ENCODE results near the gene C11orf98. TPM values are rescaled to one million over a fixed set of nuclear protein-coding genes. Genes with fewer than 3 reads are reported as not detected.
"Not testable (repeated sequence)": the region's sequence is repeated elsewhere in the genome, so short reads cannot be mapped to it uniquely, and the experiment has no call there.

The C11orf98 gene
- total RNA-seq, 1 donor from 2014 or later = 48.7 TPM

DNA sequence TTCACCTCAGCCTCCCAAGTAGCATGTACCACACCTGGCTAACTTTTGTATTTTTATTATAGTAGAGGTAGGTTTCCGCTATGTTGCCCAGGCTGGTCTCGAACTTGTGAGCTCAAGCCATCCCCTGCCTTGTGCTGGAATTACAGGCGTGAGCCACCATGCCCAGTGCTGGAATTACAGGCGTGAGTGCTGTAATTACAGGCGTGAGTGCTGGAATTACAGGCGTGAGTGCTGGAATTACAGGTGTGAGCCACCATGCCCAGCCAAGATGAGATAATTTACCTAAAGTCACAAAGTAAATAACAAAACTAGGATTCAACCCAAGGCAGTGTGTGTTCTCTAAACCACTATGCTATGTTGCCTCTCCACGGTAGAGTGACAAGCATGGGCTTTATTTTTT is 17.5 kb upstream of the C11orf98 start:
- ATAC-seq = no peak

DNA sequence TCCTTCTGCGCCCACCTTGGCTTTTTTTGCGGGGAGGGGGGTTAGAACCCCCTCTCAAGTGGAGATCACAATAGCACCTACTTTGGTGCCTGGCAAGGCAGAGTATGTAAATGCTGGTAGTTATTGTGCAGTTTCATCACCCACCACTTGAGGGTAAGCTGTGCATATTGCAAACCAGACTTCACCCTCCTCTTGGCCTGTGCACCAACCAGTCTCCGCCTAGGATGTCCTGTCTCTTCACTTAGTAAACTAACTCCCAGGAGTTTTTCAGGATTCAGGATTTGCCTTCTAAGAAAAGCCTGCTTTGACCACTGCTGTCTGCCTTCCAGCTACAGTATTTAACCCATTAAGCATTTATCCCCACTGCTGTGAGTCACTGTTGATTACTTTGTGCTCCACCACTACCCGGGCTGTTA is 15.8 kb upstream of the C11orf98 start:
- peak; percentile 77 for ATAC-seq

DNA sequence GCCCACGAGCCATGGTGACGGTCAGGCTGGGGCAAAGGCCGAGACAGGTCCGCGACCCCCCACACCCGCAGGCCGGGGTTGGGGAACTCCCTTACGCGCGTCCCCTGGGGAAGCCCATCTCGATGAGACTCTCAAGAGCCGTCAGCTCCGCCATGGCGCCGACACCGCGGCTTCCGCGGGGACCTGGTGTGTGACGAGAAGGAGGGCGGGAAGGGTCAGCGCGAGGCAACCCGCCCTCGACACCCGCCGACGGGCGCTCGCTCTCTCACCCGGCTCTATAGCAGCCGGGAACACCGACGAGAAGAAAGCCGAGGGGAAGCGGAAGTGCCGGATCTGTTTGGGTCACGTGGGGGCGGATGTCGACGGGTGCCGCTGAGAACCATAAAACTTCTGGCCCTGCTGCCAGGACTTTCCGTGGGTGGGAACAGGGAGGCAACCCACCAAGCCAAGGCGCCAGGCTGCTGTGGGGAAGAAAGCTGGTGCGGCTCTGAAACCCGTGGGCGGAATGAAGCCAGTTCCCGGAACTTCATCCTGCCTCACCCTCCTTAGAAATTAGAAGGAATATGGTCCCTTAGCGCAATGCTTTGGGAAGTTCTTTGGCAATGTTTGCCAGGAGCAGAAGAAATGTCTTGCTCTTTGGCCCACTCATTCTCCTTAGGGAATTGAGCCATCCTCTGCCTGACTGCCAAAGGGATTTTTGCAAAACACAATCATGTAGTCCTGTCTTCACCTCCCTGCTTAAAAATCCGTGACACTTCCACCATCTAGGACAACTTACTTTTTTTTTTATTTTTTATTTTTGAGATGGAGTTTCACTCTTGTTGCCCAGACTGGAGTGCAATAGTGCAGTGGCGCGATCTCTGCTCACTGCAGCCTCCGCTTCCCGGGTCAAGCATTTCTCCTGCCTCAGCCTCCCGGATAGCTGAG is 14.0 kb upstream of the C11orf98 start, which contains the start of gene UBXN1:
TSS of gene UBXN1 (minus strand) at position 304 of the 927 bp plus-strand sequence. CDS start at position 154, 150 bp downstream.
- ATAC-seq = peak; percentile 84

DNA sequence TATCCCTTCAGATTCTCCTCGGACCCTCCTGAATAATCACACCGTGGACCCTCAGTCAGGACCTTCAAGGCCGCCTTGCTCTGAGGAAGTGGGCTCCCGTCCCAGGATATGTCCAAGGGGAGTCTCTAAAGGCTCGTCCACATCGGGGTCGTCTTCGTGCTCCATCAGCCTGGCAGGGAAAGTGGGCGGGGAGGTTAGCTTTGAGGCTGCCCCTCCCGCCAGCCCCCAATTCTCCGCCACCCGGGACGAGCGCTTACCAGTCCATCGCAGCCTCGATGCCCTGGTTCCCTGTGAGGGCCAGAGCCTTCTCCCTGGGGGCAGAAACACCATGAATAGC is 13.4 kb upstream of the C11orf98 start:
- no peak for ATAC-seq

DNA sequence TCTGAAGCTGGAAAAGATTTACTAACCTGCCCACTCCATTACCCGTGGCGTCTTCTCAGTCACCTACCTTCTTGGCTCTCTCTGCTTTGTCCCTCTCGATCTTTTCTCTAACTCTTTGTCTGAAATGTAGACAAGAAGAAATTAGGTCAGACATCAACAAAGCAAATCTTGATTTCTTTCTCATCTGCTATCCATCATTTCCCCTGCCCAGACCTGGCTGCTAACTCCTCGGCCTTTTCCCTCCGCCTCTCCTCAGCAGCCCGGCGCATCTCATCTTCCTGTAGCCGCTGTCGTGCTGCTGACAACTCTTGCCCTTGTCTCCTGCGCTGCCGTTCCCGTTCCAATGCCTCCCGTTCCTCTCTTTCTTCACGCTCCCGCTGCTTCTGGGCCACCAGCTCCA is 12.7 kb upstream of the C11orf98 start:
- no peak for ATAC-seq

DNA sequence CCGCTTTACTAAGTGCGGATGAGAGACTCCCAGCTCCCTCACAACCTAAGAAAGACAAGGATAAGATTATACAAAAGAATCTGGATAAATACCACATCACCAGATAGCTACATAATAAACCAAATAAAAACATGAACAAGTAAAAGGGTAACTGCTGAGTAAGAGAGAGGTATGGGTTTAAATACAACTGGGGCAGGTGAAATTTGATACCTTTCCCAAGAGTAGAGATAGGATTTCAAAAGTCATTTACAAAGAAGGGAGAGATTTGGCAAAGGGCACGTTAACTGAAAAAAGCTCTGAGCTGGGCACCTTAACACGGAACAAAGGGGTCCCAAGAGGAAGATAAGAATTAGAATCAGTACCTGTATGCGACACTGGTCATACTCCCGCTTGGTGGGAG is 12.1 kb upstream of the C11orf98 start:
- ATAC-seq = no peak

DNA sequence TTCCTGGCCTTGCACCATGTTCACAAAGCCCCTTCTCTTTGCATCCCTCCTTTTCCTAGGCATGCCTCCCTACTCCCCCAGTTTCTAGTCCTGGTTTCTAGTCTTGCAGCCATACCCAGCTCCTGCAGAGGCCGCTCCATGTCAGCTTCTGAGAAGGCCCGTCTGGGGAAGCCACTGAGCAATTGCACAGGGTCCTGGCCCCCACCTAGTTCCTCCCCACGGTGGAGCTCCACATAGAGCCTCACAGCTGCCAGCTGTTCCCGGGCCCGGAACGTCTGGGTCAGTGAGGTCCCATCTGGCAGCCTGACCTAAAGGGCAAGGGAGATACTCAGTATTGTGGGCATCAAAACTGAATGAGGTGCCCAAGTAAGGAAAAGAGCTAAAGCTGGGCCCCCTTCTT is 11.7 kb upstream of the C11orf98 start:
- no peak for ATAC-seq

DNA sequence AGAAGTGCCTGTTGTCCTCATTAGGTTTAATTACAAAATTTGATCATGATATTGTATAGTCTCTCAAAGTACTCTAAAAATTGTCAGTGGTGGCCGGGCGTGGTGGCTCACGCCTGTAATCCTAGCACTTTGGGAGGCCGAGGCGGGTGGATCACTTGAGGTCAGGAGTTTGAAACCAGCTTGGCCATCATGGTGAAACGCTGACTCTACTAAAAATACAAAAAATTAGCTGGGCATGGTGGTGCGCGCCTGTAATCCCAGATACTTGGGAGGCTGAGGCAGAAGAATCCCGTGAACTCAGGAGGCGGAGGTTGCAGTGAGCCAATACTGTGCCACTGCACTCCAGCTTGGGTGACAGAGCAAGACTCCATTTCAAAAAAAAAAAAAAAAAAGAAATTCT is 10.4 kb upstream of the C11orf98 start:
- not testable (repeated sequence) for ATAC-seq

DNA sequence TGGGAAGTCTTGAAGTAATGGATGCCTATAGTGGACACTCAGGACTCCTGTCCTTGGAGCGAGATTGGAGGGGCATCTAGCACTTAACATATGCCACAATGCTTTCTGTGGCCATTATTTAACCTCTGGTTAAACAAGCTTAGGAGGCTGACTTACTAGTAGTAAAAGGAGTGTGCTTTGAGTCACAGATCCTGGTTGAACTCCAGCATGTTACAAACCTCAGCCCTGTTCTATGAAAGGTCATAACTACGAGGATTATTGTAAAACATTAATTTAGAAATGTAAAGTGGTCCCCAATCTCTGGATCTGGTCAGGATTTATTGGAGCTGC is 8.2 kb upstream of the C11orf98 start:
- peak; percentile 43 for ATAC-seq

DNA sequence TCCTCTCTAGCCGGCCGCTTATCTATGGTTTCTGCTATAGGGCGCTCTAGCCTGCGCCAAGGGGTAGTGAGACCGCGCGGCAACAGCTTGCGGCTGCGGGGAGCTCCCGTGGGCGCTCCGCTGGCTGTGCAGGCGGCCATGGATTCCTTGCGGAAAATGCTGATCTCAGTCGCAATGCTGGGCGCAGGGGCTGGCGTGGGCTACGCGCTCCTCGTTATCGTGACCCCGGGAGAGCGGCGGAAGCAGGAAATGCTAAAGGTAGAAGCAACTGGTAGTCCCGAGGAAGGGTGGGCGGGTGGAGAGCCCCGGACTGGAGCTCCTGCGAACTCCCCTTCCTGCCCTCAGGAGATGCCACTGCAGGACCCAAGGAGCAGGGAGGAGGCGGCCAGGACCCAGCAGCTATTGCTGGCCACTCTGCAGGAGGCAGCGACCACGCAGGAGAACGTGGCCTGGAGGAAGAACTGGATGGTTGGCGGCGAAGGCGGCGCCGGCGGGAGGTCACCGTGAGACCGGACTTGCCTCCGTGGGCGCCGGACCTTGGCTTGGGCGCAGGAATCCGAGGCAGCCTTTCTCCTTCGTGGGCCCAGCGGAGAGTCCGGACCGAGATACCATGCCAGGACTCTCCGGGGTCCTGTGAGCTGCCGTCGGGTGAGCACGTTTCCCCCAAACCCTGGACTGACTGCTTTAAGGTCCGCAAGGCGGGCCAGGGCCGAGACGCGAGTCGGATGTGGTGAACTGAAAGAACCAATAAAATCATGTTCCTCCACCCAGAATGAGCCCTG is 6.8 kb upstream of the C11orf98 start, which contains the start of the genes LBHD1 and UQCC3:
TSS of gene LBHD1 (minus strand) at position 660 of the 782 bp plus-strand sequence. CDS start 2,236 bp downstream, outside the sequence.
TSS of gene UQCC3 (plus strand) at position 66 of the 782 bp plus-strand sequence. CDS start at position 139, 73 bp downstream.
- peak; percentile 75 for ATAC-seq

DNA sequence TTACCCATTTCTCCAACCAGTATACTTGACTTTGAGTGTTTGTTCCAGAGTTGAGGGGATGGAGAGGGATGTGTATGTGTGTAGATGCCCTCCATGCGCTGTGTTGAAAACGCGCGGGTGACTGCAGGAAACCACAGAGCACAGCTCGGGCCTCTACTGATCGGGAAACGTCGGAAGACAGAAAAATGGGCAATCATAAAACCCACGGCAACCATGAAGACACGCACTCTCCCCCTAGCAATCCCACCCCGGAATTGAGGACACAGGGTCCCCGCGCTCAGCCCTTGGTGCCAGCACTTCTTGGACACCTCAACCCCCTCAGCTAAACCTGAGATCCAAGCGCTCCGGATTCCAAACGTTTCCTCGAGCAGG is 6.2 kb upstream of the C11orf98 start:
- ATAC-seq = peak; percentile 32

DNA sequence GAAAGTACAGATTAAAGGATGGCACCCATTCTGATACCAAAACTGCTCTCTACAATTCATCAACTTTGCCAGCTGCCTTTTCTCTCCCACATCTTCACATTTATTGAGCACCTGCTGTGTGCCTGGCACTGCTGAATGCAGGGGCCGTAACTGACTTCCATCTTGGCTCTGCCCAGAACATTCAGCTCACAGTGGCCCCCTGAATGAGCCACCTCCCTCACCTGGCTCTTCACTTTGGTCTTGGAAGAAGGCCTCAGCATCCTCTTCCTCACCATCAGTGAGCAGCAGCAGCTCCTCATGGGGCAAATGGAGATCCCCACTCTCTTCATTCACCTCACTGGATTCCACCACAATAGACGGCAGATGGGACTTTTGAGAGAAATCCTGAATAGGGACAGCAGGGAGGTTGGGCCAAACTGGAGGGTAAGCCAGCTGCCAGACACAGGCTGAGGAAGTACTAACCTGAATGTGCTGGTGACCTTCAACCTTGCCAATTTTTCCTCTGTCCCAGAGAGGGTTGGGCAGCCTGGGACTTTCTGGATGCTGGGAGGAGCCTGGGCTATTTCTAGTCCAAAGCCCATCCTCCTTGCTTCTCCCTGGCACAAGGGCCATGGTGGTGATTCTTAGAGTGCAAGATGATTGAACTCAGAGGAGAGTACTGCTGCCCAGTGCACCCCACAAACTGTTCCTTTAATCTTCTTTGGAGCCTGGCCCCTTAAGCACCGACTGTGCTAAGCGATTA is 4.6 kb upstream of the C11orf98 start:
- no peak for ATAC-seq

DNA sequence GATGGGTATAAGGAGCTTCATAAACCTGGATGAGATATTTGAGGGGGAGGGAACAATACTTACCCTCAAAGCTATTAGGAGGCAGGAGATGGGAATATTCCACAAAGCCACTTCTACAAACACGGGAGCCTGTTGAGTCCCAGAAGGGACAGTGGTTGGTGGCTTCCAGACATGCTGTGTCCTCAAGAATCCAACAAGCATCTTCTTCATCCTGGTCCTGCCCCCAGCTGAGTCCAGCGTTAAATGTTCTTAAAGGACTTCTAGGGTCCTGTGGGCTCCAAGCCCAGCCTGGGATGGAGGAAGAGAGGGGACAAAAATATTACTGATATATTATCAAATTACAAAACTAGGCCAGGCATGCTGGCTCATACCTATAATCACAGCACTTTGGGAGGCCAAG is 2.5 kb upstream of the C11orf98 start:
- ATAC-seq = no peak

DNA sequence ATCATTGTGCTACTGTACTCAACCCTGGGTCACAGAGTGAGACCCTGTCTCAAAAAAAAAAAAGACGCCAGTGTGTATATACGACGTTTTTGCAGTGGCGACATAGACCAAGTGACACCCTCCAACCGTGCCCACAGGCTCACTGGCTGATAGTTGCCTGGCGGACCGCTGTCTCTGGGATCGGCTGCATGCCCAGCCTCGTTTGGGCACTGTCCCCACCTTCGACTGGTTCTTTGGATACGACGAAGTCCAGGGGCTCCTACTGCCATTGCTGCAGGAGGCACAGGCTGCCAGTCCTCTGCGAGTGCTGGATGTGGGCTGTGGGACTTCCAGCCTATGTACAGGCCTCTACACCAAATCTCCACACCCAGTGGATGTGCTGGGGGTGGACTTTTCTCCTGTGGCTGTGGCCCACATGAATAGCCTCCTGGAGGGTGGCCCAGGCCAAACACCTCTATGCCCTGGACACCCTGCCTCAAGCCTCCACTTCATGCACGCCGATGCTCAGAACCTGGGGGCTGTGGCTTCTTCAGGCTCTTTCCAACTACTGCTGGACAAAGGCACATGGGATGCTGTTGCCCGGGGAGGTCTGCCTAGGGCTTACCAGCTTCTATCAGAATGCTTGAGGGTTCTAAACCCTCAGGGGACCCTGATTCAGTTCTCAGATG is 1.4 kb upstream of the C11orf98 start:
- ATAC-seq = no peak

DNA sequence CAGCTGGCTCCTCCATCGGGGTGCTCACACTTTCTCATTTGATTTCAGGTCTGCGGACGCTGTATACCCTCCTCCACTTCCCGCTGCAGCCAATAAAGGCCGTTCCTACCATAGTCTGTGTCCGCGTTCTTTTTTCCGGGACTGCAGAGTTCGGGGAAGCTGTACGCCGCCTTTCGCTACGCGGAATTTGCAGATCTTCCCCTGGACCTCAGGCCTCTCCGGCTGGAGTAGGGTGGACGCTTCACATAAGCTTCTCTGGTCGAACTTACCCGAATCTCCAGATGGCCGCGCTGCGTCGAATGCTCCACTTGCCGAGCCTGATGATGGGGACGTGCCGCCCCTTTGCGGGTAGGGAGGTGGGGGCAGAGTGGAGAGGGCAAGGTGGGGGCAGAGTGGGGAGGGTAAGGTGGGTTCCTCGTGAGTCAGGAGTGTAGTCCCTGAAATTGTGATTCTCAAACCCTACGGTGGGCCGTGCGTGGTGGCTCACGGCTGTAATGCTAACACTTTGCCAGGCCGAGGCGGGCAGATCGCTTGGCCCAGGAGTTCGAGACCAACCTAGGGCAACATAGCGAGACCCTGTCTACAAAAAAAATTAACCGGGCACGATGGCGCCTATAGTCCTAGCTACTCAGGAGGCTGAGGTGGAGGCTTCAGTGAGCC is 719 bp upstream of the C11orf98 start:
- peak; percentile 33 for ATAC-seq

DNA sequence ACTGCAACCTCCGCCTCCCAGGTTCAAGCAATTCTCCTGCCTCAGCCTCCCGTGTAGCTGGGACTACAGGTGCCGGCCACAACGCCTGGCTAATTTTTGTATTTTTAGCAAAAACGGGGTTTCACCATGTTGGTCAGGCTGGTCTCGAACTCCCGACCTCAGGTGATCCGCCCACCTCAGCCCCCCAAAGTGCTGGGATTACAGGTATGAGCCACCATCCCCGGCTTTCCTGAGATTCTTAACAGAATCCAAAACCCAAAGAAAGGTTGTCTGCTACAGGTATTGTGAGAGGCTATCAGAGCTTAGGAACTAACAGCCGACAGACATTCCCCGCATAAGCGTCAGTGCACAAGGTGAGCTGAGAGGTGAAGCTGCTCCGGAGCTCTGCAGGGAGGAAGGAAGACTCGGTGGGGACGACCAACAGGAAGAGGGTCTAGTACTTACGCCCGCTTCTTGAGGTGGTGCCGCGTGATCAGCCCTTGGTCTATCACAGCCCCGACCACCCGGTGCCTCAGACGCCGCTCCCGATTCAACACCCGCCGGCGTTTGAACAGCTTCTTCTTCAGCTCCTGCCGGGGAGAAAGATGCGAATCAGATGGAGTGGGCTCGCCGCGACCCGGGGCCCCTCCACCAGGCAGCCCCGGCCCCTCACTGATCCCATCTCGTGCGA is 470 bp downstream of the C11orf98 start:
- ATAC-seq = peak; percentile 65

DNA sequence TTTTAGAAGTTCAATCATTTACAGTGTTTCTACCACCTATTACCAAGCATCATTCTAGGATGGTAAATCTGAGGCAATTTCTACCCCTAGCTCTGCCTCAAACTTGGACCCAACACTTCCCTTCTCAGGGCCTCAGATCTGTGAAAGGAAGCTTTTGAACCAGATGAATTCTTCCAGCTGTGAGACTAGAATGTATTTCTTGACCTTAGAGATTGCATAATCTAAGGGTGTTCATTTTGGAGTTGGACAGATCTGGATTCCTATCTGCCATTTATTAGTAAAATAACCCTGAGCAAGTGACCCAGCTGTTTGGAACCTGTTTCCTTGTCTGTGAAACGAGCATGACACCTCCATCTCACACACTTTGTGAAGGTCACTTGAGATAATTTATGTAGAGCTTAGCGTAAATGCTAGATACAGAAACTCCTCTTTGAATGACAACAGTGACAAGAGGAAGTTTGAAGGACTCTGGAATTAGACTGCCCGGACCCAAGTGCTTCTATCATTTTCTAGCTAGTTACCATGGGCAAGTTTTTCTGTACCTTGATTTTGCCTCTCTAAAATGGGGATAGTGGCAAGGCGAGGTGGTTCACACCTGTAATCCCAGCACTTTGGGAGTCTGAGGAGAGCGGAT is 8.1 kb downstream of the C11orf98 start:
- no peak for ATAC-seq

DNA sequence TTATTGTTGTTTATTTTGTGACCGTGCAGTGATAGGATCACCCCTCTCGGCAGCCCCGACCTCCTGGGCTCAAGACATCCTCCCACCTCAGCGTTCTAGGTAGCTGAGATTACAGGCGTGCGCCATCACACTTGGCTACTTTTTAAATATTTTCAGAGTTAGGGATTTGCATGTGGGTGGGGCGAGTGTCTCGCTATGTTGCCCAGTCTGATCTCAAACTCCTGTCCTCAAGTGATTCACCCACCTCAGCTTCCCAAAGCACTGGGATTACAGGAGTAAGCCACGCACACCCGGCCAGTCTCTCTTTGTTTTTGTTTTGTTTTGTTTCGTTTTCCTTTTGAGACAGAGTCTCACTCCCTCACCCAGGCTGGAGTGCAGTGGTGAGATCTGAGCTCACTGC is 10.7 kb downstream of the C11orf98 start:
- ATAC-seq = no peak

DNA sequence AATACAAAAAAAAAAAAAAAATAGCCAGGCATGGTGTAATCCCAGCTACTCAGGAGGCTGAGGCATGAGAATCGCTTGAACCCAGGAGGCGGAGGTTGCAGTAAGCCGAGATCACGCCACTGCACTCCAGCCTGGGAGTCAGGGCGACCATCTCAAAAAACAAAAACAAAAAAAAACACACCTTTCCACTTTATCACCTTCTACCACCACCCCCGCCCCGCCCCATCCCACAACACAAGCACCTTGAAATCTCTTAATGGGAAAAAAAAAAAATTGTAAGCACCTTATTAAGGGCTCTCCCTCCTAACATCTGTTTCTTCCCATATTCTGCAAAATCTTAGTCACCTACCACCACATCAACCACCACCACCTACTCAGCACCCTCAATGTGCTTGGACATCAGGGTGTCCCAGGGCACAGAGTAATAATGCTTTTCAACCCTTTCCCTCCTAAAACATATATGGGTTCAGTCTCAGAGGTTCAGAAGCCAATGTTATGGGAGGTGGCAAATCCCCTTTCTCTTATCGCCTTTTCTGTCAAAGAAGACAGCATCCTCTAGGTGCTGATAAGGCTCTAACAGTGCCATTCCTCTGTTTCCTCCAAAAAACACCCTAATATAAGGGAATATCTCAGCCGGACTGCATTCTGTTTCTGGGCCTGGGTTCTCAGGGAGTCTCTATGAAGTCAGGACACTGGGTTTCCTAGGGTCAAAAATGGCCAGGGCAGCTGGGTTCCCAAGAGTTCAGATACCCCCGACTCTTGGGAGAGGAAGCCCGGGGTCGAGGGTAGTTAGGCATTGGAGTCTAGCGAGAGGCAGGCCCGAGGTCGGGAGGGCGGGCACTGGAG is 12.6 kb downstream of the C11orf98 start:
- no peak for ATAC-seq

DNA sequence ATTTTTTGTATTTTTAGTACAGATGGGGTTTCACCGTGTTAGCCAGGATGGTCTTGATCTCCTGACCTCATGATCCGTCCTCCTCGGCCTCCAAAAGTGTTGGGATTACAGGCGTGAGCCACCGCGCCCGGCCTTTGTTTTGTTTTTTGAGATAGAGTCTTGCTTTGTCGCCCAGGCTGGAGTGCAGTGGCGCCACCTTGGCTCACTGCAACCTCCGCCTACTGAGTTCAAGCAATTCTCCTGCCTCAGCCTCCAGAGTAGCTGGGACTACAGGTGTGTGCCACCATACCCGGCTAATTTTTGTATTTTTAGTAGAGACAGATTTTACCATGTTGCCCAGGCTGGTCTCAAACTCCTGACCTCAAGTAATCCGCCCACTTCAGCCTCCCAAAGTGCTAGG is 14.7 kb downstream of the C11orf98 start:
- not testable (repeated sequence) for ATAC-seq
